Measurements from ENCODE around the gene ZFHX2. TPM values are rescaled to one million over a fixed set of nuclear protein-coding genes. Genes with fewer than 3 reads are reported as not detected.
A peak's percentile ranks its signal among the peaks of the same experiment; 100 is the strongest.

The ZFHX2 gene
- total and polyA plus RNA-seq, 2 of the 13 experiments (the other 11 are each of a cell fraction or from before 2014, with no cell fraction given): 0.17 to 0.44 TPM

- peak; percentile 7; the same call in 1 of the 2 replicates for TF ChIP-seq ZBTB4 (CRISPR knock-in tag; IDR thresholded peaks at IDR 0.05; ENCODE audit: borderline replicate concordance)
- 0 out of 2 replicates have a peak, but pooled peaks have one; percentile 11 for TF ChIP-seq ZBTB37 (CRISPR knock-in tag; IDR thresholded peaks at IDR 0.05)
- TF ChIP-seq, protein P1, sequence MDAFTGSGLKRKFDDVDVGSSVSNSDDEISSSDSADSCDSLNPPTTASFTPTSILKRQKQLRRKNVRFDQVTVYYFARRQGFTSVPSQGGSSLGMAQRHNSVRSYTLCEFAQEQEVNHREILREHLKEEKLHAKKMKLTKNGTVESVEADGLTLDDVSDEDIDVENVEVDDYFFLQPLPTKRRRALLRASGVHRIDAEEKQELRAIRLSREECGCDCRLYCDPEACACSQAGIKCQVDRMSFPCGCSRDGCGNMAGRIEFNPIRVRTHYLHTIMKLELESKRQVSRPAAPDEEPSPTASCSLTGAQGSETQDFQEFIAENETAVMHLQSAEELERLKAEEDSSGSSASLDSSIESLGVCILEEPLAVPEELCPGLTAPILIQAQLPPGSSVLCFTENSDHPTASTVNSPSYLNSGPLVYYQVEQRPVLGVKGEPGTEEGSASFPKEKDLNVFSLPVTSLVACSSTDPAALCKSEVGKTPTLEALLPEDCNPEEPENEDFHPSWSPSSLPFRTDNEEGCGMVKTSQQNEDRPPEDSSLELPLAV (CRISPR knock-in tag; conservative IDR thresholded peaks at IDR 0.05; ENCODE audit: low read depth): no peak
- no peak for TF ChIP-seq TRAFD1 (CRISPR knock-in tag; IDR thresholded peaks at IDR 0.05; ENCODE audit: borderline replicate concordance)
- TF ChIP-seq ZNF572 (CRISPR knock-in tag; IDR thresholded peaks at IDR 0.05): no peak
- TF ChIP-seq ZNF749 (CRISPR knock-in tag; IDR thresholded peaks at IDR 0.05; ENCODE audit: borderline replicate concordance): no peak
- no peak for TF ChIP-seq GZF1 (CRISPR knock-in tag; IDR thresholded peaks at IDR 0.05)
- no peak for TF ChIP-seq ZNF879 (CRISPR knock-in tag; IDR thresholded peaks at IDR 0.05)
- no peak for TF ChIP-seq ESRRA (CRISPR knock-in tag; IDR thresholded peaks at IDR 0.05; ENCODE audit: low read depth)
- no peak; the same call in 1 of the 2 replicates for TF ChIP-seq RXRA (CRISPR knock-in tag; IDR thresholded peaks at IDR 0.05)
- TF ChIP-seq, protein P2, sequence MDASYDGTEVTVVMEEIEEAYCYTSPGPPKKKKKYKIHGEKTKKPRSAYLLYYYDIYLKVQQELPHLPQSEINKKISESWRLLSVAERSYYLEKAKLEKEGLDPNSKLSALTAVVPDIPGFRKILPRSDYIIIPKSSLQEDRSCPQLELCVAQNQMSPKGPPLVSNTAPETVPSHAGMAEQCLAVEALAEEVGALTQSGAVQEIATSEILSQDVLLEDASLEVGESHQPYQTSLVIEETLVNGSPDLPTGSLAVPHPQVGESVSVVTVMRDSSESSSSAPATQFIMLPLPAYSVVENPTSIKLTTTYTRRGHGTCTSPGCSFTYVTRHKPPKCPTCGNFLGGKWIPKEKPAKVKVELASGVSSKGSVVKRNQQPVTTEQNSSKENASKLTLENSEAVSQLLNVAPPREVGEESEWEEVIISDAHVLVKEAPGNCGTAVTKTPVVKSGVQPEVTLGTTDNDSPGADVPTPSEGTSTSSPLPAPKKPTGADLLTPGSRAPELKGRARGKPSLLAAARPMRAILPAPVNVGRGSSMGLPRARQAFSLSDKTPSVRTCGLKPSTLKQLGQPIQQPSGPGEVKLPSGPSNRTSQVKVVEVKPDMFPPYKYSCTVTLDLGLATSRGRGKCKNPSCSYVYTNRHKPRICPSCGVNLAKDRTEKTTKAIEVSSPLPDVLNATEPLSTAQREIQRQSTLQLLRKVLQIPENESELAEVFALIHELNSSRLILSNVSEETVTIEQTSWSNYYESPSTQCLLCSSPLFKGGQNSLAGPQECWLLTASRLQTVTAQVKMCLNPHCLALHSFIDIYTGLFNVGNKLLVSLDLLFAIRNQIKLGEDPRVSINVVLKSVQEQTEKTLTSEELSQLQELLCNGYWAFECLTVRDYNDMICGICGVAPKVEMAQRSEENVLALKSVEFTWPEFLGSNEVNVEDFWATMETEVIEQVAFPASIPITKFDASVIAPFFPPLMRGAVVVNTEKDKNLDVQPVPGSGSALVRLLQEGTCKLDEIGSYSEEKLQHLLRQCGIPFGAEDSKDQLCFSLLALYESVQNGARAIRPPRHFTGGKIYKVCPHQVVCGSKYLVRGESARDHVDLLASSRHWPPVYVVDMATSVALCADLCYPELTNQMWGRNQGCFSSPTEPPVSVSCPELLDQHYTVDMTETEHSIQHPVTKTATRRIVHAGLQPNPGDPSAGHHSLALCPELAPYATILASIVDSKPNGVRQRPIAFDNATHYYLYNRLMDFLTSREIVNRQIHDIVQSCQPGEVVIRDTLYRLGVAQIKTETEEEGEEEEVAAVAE (CRISPR knock-in tag; IDR thresholded peaks at IDR 0.05; ENCODE audit: borderline replicate concordance): no peak
- TF ChIP-seq, protein P3, sequence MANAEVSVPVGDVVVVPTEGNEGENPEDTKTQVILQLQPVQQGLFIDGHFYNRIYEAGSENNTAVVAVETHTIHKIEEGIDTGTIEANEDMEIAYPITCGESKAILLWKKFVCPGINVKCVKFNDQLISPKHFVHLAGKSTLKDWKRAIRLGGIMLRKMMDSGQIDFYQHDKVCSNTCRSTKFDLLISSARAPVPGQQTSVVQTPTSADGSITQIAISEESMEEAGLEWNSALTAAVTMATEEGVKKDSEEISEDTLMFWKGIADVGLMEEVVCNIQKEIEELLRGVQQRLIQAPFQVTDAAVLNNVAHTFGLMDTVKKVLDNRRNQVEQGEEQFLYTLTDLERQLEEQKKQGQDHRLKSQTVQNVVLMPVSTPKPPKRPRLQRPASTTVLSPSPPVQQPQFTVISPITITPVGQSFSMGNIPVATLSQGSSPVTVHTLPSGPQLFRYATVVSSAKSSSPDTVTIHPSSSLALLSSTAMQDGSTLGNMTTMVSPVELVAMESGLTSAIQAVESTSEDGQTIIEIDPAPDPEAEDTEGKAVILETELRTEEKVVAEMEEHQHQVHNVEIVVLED (CRISPR knock-in tag; IDR thresholded peaks at IDR 0.05; ENCODE audit: borderline replicate concordance): no peak
- TF ChIP-seq NCOA5 (CRISPR knock-in tag; IDR thresholded peaks at IDR 0.05): 0 out of 2 replicates have a peak, but pooled peaks have one; percentile 8
Observed at GRCh38 chr14:23556700-23557440, 5.3 kb upstream of the ZFHX2 start (continued).

Data from HepG2 (cell line).